CD4-positive, alpha-beta T cell treated with Interleukin-12 subunit alpha and Interleukin-12 subunit beta, for 1 hour (primary cell): ENCODE results near the gene NNAT.

ENCODE experiments used
- DNase-seq: peaks from one replicate; pipeline ENCODE4 v3.0.0-alpha.2; 2020

NNAT gene

DNA sequence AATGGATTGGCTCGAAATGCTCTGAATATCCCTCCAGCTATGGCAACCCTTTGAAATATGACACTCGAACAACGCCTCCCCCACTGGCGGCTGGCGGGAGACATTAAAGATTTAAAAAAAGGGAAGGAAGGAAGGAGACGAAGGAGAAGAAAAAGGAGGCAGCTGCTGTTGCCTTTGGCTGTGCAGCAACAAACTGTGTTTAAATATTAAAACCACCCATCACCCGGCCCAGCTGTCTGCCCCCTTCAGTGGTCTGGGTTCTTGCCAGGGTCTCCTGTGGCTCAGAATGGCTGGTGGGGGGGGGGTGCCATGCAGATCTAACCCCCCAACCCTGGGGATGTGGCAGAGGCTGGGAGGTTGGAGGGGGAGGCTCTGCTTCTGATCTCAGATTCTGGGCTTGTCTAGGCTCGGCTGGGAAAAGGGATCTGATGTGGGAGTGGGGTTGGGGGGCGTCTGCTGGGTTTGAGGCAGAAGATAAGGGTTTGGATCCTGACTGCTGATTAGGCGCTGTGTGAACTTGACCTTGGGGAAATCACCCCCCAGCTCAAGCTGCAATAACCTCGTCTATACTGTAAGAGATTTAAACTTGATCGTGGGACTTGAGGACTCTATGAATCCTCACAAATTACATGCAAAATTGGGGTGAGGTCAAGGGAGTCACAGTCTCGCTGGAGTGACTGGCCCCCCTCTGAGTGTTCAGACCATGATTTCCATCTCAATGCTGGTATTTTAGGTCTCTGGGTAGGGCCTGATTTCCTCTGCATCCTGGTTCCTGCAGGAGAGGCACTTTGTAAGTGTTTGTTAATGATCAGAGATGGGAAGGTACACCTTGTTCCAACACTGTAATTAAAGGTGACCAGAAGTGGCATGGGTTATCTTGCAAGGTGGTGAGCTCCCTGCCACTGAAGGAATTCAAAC is 46.9 kb downstream of the NNAT start:
- no peak for DNase-seq

DNA sequence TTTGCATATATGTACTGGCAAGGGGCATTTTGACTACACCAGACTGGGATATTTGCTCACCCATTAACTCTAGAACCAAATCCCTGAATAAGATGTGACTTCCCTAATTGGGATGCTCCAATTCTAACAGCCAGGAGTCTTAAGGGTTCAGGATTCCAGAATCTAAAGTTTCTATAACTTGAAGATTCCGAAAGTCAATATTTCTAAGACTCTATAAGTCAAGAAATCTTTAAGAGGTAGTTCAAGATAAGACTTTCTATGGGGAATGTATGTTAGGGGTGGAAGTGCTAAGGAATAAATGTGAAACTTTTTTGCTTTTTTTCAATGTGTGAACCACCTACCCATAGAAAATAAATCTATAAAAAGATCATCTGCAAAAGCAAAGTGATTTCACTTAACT is 49.4 kb downstream of the NNAT start:
- no peak for DNase-seq

DNA sequence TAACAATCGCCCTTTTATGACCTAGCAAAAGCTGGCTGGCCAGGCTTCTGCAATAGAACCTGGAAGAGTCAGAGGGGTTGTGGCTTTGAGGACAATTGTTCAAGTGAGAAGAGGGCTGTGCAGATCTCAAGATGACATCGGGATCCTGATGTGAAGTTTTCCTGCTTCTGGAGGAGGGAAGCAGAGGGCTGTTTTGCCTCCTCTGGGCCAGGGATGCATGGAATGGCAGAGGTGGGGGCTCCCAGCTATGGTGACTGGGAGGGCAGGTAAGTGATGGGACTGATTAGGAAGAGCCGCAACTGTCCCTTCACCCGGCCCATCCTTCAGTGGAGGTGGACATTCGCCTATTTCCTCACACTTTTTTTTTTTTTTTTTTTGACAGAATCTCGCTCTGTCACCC is 50.0 kb downstream of the NNAT start:
- DNase-seq = no peak
